ENCODE measurements around the gene GATA2.

Gene GATA2

DNA sequence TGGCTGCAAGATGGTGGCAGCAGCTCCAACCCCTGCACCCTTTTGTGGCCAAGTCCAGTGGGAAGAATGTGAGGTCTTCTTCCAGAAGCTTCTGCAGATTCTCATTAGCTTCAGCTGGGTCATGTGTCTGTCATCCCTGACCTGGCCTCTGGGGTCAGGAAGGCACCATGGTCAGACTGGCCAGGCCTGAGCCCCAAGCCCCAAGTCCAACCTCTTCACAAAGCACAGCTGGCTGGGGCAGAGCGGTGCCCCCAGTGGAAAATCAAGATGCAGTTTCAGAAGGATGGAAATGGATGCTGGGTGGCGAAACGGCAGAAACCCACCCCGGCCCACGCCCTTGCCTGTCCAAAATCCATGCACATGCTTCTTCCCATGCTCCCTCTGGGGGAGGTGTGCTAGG lies 15.9 kb upstream of the GATA2 start:
- TF ChIP-seq JUND (IDR thresholded peaks at IDR 0.05; ENCODE audit: low read depth): no peak
- no peak for DNase-seq (ENCODE audit: low read depth in 1 of 2, low spot score in 1 of 2)
- in situ Hi-C loops (cut with HindIII; ENCODE audit: low pct_unique_long_range_greater_than_20kb, low sequenced_read_pairs): no loop called here

DNA sequence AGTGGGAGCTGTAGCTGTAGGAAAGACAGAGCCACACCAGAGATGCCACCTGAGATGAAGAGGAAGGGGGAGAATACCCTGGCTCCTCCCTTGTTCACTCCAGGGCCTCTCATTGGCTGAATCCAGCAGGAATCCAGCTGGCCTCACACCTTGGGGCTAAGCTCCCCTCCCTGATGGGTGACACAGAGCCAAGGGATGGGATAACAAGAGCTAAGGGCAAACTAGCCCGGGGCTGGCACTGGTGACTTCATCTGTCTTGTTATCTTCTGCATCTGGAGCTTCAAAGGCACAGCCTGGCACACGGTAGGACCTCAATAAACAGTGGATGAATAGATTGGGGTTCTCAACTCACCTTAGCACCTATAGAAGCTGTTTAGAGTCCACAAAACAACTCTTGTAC lies 13.8 kb upstream of the GATA2 start:
- peak in 1 of 2 experiments; percentile 55 for DNase-seq (ENCODE audit: low read depth in 1 of 2, low spot score in 1 of 2)
- in situ Hi-C loops (cut with HindIII; ENCODE audit: low pct_unique_long_range_greater_than_20kb, low sequenced_read_pairs): no loop called here
- no peak for TF ChIP-seq JUND (IDR thresholded peaks at IDR 0.05; ENCODE audit: low read depth)

DNA sequence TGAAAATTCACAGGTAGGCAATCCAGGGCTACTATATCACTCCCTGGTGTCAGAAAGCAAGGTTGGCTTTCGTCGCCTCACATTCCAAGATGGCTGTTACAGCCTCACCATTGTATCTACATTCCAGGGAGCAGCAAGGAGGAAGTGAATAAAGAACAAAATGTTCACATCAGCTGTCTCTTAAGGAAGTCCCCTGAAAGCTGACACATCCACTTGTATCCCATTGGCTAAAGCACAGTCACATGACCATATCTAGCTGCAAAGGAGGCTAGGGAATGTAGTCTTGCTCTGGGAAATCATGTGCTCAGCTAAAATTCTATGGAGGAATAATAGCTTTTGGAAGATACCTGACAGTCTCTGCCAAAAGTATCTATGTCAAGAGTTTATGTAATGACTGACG lies 12.8 kb upstream of the GATA2 start:
- in situ Hi-C loops (cut with HindIII; ENCODE audit: low pct_unique_long_range_greater_than_20kb, low sequenced_read_pairs): no loop called here
- DNase-seq (ENCODE audit: low read depth in 1 of 2, low spot score in 1 of 2): peak in 1 of 2 experiments; percentile 30
- TF ChIP-seq JUND (IDR thresholded peaks at IDR 0.05; ENCODE audit: low read depth): no peak

DNA sequence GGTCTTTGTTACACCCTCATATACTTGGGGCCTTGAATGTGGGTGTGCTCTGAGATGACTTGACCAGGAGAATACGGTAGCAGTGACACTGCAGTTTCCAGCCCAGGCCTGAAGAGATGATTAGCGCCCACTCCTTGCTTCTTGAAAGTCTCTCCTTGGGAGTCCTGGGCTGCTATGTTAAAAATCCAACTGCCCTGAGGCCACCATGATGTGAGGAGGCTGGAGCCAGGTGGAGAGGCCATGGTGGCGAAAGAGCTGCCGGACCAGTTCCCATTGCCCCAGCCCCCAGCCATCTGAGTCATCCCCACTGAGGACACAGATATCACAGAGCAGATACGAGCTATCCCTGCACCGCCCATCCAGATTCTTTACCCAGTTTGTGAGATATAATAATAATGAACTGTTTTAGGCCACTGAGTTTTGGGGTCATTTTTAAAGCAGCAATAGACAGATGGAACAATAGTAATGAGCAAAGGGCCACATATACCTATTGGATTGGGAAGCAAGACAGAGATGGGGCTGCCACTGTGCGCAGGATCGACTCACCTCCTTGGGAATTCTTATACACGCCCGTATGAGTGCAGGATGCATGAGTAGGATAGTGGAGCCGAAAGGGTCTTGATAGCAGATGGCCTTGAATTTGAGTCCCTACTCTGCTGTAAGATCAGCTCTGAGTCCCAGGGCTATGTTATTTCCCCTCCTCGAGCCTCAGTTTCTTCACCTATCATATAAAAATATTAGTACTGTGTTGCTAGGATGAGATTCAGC lies 12.1 kb upstream of the GATA2 start:
- no peak for TF ChIP-seq JUND (IDR thresholded peaks at IDR 0.05; ENCODE audit: low read depth)
- in situ Hi-C loops (cut with HindIII; ENCODE audit: low pct_unique_long_range_greater_than_20kb, low sequenced_read_pairs): no loop called here
- DNase-seq (ENCODE audit: low read depth in 1 of 2, low spot score in 1 of 2): peak in 1 of 2 experiments; percentile 51

DNA sequence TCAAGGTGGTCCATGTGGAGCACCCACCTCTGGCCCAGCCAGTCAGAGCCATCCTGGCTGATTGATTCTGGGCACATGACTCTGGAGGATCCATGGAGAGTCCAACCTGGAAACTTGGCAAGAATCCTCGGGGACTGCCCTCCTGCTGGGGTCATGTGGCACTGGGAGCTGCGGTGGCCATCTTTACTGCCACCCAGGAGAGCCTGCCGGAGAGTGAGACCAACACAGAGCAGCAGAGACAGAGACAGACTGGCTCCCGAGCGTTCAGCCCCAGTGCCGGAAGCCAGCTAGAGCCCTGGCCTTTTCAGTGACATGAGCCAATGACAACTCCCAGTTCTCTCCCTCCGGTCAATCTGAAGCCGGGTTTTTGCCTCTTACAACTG lies 11.5 kb upstream of the GATA2 start:
- TF ChIP-seq JUND (IDR thresholded peaks at IDR 0.05; ENCODE audit: low read depth): no peak
- in situ Hi-C loops (cut with HindIII; ENCODE audit: low pct_unique_long_range_greater_than_20kb, low sequenced_read_pairs): no loop called here
- no peak for DNase-seq (ENCODE audit: low read depth in 1 of 2, low spot score in 1 of 2)

DNA sequence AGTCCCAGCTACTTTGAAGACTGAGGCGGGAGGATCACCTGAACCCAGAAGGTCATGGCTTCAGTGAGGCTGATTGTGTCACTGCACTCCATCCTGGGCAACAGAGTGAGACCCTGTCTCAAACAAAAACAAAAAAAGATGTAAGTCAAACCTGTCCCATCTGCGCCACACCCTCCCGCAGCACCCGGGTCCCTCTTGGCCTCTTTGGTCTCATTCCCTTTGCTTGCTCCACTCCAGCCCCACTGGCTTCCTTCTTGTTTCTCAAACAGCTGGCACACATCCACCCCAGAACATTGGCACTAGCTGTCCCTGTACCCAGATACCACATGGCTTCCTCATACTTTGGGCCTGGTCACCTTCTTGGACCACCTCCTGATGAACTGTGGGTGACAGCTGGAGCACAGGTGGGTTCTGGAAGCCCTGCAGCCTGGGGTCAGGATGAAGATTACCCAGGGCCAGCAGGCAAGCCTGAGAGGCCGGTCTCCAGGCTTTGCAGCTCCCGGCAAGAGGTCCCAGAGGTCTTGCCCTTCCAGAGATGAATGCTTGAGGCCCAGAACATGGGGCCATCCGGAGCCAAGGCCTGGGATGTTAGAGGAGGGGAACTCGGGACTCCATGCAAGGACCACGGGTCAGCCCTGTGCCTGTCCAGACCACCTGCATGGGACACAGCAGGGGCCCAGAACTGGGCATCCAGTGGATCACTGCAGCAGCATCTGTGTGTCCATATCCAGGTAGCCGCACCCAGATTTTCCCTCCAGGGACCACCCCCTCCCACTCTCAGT lies 10.9 kb upstream of the GATA2 start:
- no peak for DNase-seq (ENCODE audit: low read depth in 1 of 2, low spot score in 1 of 2)
- in situ Hi-C loops (cut with HindIII; ENCODE audit: low pct_unique_long_range_greater_than_20kb, low sequenced_read_pairs): no loop called here
- no peak for TF ChIP-seq JUND (IDR thresholded peaks at IDR 0.05; ENCODE audit: low read depth)

DNA sequence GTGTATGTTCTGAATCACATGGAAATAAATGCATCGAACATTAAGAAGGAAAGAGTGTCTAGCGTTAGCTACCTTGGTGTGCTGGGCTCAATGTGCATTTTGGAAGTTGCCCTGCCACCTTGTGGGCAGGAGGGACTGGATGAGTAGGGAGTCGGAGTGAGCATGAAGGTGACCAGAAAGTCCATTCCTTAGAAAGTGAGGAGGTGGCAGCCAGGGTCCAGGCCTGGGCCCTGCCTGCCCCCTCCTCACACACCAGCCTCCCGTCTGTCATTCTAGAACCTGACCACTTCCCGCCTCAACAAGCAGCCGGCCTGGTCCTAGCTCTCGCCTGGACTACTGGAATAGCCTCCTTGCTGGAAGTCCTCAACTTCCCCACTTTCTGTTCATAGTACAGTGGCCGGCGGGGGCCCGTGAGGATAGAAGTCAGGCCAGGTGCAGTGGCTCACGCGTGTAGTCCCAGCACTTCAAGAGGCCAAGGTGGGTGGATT lies 10.2 kb upstream of the GATA2 start:
- no peak for TF ChIP-seq JUND (IDR thresholded peaks at IDR 0.05; ENCODE audit: low read depth)
- DNase-seq (ENCODE audit: low read depth in 1 of 2, low spot score in 1 of 2): peak in 1 of 2 experiments; percentile 73
- in situ Hi-C loops (cut with HindIII; ENCODE audit: low pct_unique_long_range_greater_than_20kb, low sequenced_read_pairs): no loop called here

DNA sequence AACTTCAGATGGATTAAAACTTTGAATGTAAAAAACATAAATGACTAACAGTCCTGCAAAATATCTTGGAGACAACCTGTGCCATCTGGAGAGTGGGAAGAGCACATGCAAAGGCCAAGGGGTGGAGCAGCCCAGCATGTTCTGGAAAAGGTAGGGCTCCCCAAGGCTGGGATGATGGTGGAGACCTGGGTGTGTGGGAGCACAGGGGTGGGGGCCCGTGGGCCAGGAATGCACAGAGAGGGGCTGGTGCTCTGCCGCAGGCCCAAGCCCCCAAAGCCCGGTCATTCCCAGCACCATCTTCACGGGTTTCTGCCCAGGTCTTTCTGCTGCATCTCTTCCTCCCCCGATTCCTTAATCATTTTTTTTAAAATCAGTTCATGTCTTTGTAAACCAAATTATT lies 9.7 kb upstream of the GATA2 start:
- DNase-seq (ENCODE audit: low read depth in 1 of 2, low spot score in 1 of 2): no peak
- no peak for TF ChIP-seq JUND (IDR thresholded peaks at IDR 0.05; ENCODE audit: low read depth)
- in situ Hi-C loops (cut with HindIII; ENCODE audit: low pct_unique_long_range_greater_than_20kb, low sequenced_read_pairs): no loop called here

DNA sequence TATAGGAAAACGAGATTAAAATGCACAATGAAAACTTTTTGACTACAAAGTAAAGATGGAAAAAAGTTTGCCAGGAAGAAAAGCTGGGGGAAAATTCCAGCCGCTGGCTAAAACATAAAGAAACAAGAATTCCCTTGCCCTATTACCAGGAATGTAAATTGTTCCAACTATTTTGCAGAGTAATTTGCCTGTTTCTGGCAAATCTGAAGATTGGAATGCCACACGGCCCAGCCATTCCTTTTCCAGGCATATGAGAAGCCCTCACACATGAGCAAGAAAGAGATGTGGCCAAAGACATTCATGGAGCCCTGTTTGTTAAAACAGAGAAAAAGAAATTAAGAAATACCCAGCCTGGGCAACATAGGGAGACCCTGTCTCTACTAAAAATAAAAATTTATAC lies 8.4 kb upstream of the GATA2 start:
- DNase-seq (ENCODE audit: low read depth in 1 of 2, low spot score in 1 of 2): no peak
- in situ Hi-C loops (cut with HindIII; ENCODE audit: low pct_unique_long_range_greater_than_20kb, low sequenced_read_pairs): no loop called here
- TF ChIP-seq JUND (IDR thresholded peaks at IDR 0.05; ENCODE audit: low read depth): no peak

DNA sequence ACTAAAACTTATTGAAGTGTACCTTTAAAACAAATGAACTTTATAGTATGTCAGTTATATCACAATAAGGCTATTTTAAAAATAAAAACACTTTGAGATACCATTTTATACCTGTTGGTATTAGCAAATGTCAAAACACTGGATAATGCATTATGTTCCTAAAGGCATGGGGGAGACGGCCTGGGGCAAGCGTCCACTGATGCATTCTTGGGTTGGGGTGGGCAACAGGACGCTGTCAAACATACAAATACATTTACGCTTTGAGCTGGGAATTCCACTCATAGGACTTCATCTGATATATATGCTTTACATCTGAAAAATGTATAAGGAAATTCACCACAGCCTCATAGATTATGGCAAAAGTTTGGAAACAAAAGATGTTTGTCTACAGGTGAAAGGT lies 7.6 kb upstream of the GATA2 start:
- TF ChIP-seq JUND (IDR thresholded peaks at IDR 0.05; ENCODE audit: low read depth): no peak
- in situ Hi-C loops (cut with HindIII; ENCODE audit: low pct_unique_long_range_greater_than_20kb, low sequenced_read_pairs): no loop called here
- DNase-seq (ENCODE audit: low read depth in 1 of 2, low spot score in 1 of 2): no peak

DNA sequence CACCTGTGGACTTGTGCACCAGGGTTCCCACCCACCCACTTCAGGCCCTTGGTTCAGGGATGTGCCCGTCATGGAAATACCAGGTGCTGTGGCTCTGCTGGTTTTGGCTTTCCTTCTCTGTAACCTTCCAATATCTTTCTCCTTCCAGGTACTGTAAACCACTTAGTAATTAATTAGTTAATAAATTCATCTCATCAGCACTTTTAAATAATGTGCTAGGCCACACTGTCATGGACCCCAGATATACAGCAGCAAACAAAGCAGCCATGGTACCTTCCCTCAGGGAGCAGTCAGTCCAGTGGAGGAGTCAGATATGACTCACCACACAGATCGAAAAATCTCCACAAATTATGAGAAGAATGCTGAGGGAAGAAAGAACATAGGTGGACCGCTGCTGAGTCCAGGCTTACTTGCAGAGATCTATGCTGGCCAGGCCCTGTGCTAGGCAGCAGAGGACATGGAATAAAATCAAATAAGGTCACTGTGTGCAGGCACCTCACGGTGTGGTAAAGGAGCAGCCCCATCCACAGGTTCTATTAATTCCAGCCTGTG lies 6.8 kb upstream of the GATA2 start:
- in situ Hi-C loops (cut with HindIII; ENCODE audit: low pct_unique_long_range_greater_than_20kb, low sequenced_read_pairs): no loop called here

DNA sequence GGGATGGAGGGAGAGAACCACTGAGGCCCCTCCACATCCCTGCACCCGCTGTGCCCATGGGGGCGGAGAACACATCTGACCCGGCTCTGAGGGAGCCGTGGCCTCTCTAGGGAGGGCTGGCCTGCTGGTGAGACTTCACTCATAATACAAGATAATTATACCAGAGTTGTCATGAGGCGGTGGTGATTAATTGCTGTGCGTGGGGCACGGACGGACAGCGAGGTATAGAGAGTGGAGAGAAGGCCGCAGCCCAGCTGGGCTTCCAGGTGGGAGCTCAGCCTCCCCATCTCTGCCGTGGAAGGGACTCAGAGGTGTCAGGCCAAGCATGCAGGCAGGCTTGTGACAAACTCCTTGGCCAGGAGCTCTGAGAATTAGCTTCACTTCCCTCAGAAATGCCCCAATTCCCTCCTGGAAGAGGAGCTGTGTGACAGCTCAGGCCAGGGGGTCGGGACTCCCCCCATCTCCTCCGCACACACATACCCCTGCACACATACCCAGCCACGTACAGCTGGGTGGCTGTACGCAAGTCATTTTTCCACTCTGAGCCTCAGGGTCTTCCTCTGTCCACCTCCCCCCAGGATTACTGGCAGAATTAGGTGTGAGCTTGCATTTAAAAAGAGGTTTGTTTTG lies 6.0 kb upstream of the GATA2 start:
- DNase-seq (ENCODE audit: low read depth in 1 of 2, low spot score in 1 of 2): no peak
- in situ Hi-C loops (cut with HindIII; ENCODE audit: low pct_unique_long_range_greater_than_20kb, low sequenced_read_pairs): no loop called here
- TF ChIP-seq JUND (IDR thresholded peaks at IDR 0.05; ENCODE audit: low read depth): no peak

More for the DNA sequence above, 6.8 kb upstream of the GATA2 start:
- no peak for DNase-seq (ENCODE audit: low read depth in 1 of 2, low spot score in 1 of 2)
- TF ChIP-seq JUND (IDR thresholded peaks at IDR 0.05; ENCODE audit: low read depth): no peak

All from T47D (cell line).